Stimulated activated CD8-positive, alpha-beta memory T cell treated with anti-CD3 and anti-CD28 coated beads, Interleukin-2, amount 100 ng/mL, for 1 hour (primary cell): ENCODE data around the gene MORC3.
A peak's percentile ranks its signal among the peaks of the same experiment; 100 is the strongest.
"Not testable (repeated sequence)": the region's sequence is repeated elsewhere in the genome, so short reads cannot be mapped to it uniquely, and the experiment has no call there.

Experiments used
- DNase-seq, 2 donors: peaks; one replicate each; pipeline ENCODE4 v3.0.0-alpha.2; 2020; ENCODE audit warnings: low read depth in 2 of 2

MORC3 gene

DNA sequence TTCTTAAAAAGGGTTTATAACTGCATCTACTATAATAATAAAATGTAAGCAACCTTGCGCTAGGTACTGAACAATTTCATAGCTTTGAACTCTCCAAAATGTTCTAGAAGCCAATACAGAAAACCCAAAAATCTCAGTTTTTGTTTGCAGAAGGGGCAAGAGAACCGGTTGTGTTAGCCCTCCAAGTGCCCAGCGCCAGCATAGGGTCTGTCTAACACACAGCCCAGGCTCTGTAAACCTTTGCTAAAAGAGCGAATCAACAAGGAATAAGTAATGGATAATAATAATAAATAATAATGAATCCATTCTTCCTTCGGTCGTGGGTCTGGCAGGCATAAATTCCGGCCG is 64.9 kb downstream of the MORC3 start:
- DNase-seq, result no peak

DNA sequence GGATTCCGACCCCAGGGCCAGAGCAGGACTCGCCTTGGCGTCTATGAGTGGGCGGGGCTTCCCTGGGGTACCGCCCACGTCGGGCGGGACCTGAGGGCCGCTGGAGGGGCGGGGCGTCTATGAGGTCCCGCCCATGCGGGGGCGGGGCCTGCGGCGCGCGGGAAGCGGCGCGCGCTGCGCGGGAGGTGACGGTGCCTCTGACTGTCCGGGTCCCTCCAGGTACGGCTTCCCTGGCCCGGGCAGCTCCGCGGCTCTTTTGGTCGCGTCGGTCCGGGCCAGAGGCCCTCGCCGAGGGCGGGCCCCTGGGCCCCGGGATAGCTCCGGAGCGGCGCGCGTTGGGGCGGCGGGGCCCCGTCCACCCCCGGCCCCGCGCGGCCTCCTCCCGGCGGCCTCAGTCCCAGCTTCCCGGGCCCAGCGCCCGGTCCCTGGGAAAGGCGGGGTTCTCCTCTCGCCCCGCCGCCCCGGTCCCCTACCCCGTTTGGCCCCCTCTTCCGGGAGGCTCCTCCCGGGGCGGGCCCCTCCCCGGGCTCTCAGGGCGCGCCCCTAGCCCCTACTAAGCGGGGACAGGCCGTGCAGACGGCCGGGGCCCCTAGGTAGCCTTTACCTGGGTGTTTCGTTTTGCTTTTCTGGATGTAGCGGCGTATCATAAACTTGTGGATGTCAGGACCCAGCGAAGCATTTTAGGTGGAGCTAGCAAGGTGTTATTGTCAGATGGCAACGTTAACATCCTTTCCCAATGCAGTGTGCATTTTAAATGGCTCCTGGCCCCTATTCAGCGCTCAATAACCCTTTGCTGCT is 65.4 kb downstream of the MORC3 start, which contains the start of gene CHAF1B:
Gene CHAF1B, plus strand, starts transcription at position 160 of the 798 bp plus-strand sequence. CDS start 745 bp downstream, outside the sequence.
- peak; percentile 65 to 69 for DNase-seq

DNA sequence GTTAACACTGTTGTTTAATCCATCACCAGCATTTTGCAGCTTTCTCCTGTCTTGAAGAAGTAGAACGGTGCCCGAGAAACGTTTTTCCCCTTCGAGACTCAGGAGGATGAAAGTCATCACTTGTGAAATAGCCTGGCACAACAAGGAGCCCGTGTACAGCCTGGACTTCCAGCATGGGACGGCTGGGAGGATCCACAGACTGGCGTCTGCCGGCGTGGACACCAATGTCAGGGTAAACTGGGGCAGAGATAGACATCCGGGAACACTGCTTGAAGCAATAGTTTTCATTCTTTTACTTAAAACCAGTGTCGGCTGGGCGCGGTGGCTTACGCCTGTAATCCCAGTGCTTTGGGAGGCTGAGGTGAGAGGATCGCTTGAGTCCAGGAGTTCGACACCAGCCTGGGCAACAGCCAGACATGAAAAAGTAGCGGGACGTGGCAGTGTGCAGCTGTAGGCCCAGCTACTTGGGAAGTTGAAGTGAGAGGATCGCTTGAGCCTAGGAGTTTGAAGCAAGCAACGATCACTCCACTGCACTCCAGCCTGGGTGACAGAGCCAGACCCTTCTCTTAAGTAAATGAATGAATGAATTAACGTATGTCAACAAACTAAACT is 66.1 kb downstream of the MORC3 start:
- DNase-seq, result no peak

DNA sequence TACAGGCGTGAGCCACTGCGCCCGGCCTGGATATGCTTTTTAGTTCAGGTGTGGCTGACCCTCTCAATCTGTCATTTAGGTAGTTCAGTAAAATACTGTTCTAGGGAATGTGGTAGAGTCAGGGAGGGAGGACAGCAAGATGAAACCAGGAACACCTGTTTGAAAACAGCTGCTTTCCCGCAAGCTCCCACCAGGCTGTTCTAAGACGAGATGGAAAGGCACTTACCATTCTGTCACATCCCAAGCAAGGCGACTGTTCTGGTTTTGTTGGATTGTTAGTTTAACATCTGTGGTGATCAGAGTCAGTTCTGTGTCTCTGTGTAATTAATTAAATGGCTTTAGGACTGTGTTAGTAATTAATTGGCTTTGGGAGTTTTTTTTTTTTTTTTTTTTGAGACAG is 68.1 kb downstream of the MORC3 start:
- DNase-seq, result no peak

DNA sequence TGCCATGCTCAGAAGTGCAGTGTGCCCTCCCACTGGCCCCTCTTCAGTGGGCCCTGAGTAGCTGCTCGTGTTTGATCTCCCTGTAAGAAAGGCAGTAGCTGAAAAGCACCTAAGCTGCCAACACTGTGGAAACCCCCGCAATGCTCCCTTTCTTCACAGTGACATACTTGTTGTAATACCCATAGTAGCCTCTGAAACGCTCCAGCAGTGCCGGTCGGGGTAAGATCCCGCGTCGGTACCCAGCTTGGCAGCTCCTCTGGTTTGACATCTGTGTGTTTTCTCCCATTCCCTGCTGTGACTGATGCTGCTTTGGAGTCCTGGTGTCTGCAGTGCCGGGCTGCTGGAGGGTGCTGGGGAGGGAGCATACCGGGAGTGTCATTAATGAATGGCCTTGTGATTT is 68.8 kb downstream of the MORC3 start:
- no peak for DNase-seq

DNA sequence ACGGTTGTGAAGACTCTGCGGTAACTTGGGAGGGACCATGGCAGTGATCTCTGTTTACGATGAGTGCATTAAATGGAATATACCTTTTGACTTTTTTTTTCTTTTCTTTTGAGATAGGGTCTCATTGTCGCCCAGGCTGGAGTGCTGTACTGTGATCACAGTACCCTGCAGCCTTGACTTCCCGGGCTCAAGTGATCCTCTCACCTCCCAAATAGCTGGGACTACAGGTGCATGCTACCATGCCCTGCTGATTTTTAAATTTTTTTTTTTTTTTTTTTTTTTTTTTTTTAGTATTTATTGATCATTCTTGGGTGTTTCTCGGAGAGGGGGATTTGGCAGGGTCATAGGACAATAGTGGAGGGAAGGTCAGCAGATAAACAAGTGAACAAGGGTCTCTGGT is 71.7 kb downstream of the MORC3 start:
- DNase-seq, result not testable (repeated sequence)

DNA sequence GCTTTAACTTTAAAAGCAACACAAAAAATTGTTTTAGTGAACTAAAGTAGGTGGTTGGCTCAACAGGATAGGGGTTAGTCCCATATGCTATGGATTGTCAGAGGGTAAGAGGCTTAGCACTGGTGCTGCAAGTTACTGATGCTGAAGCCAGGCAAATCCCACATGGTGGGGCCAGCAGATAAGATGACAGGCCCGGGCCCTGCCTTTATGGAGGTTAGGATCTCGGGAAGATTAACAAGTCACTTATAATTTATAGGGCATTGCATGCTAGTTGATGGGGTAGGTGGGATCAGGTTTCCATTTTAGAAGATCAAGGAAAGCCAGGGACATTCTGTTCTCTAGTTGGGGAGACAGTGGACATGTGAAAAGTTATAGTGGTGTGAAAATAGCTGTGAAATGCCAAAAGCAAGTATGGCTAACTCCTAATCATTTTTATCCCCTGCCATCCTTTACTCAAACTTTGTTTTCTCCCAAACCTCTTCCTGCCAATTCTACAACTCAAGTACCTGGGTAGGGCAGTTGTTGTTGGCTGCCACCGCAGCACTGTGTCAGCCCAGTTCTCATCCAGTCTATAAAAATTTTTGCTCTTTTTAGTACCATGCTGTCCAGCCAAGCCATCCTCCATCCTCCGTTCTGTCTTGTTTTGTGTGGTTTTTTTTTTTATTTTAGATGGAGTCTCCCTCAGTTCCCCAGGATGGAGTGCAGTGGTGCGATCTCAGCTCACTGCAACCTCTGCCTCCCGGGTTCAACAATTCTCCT is 75.5 kb downstream of the MORC3 start:
- DNase-seq, result no peak

DNA sequence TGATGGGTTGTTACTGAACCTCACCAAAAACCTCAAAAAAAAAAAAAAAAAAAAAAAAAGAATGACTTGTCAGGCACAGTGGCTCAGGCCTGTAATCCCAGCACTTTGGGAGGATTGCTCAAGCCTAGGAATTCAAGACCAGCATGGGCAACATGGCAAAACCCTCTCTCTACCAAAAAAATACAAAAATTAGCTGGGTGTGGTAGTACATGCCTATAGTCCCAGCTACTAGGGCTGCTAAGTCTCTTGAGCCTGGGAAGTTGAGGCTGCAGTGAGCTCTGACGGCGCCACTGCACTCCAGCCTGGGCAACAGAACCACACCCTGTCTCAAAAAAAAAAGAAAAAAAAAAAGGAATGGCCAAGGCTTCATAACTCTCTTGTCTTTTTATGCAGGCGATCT is 76.3 kb downstream of the MORC3 start:
- no peak for DNase-seq

DNA sequence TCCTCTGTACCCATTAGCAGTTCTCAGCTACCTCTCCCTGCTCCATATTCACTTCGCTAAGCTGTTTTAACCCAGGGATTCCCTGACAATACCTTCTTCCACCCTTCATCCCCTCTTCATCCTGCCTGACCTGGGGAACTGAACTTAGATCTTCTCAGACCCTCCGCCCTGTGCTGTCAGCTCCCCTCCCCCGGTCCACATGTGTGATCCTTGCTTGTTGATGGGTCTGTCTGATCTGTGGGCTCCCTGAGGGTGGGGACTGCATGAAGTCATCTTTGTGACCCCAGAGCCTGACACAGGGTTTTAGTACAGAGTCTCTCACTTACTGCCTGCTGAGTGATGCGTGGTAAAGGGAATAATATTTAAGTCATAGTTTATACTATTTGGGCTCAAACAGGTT is 77.0 kb downstream of the MORC3 start:
- no peak for DNase-seq

DNA sequence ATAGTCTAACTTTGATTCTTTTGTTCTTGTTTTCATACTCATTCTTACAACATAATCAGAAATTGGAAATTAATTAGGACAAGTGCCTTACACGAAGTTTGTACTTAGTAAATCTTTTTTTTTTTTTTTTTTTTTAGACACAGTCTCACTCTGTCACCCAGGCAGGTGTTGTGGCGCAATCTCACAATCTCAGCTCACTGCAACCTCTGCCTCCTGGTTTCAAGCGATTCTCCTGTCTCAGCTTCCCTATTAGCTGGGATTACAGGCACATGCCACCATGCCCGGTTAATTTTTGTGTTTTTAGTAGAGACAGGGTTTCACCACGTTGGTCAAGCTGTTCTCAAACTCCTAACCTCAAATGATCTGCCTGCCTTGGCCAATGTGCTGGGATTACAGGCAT is 77.6 kb downstream of the MORC3 start:
- no peak for DNase-seq

DNA sequence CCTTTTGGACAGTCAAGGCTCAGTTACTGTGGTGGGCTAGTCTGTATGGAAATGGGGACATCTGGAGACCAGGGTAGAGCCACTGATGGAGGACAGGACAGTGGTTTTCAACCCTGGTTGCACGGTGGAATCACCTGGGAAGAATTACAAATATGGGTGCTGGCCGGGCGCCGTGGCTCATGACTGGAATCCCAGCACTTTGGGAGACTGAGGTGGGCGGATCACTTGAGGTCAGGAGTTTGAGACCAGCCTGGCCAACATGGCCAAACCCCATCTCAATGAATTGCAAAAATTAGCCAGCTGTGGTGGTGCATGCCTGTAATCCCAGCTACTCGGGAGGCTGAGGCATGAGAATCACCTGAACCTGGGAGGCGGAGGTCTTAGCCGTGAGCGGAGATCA is 79.7 kb downstream of the MORC3 start:
- not testable (repeated sequence) for DNase-seq

DNA sequence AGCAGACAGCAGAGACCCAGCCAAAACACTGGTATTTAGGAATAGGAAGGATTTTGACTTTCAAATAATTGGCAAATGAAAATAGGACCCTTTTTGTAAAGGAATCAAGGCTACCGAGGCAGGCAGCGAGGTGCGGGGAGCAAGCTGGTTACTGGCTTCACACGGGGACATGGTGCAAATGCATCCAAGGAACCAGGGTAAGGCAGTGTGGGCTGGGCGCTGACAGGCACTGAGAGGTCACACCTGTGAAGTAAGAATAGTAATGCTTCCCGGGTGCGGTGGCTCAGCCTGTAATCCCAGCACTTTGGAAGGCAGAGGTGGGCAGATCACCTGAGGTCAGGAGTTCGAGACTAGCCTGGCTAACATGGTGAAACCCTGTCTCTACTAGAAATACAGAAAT is 80.7 kb downstream of the MORC3 start:
- no peak for DNase-seq

DNA sequence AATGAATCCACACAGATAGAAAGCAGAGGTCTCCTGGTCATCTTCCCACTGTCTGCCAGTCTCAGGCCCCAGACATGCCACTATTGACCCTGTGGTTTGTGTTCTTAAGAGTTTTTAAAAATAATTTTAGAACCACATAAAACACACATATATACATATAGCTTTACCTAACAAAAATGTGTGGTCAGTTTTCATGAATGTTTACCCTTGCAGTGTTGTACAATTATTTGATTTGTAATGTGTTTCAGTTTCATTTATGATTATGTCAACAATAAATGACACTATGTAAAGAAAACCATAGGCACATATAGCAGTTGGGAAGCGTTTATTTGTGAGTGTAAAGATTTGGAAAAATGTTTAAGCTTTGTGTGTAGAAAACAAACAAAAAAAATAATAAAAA is 82.3 kb downstream of the MORC3 start:
- no peak for DNase-seq

DNA sequence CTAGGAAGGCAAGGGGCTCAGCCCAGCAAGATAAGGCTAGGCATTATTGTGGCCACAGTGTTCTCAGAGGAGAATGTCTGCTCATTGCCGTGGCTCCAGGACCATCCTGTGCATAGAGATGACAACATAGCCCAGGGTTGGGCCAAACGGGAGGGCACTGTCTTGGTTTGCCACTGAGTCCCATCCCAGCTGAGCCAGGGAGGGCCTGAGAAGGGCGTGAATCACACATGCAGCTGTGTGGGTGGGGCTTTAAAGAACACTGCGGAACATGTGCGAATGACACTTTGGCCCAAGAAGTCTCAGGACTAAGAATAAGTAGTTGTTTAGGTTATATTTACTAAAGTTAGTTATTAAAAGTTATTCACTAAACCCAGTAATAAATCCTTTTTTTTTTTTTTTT is 83.7 kb downstream of the MORC3 start:
- DNase-seq, result no peak

DNA sequence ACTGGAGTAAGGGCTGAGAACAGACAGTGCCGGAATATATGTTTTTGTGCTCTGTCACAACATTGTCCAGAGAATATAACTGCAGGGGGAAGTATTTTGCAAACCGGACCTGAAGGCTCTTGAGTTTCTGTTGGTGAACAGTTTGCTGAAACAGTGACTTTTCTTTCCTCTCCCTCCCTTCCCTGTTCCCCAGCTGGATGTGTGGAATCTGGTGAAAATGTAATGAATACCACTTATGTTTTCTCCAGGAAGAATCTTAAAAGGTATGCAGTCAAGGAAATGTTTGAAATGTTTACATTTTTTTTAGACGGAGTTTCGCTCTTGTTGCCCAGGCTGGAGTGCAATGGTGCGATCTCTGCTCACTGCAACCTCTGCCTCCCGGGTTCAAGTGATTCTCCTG is 88.6 kb downstream of the MORC3 start:
- no peak for DNase-seq

DNA sequence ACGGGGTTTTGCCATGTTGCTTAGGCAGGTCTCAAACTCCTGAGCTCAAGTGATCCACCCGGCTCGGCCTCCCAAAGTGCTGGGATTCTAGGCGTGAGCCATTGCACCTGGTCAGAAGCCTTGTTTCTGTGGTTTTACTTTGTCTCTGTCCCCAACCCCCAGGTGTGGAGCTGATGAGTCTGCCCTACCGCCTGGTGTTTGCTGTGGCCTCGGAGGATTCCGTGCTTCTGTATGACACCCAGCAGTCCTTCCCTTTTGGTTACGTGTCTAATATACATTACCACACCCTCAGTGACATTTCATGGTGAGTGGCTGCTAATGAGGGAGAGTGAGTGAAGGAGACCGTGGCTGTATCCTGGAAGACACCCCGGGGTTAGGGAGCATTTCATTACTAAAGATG is 91.3 kb downstream of the MORC3 start:
- DNase-seq, result no peak

DNA sequence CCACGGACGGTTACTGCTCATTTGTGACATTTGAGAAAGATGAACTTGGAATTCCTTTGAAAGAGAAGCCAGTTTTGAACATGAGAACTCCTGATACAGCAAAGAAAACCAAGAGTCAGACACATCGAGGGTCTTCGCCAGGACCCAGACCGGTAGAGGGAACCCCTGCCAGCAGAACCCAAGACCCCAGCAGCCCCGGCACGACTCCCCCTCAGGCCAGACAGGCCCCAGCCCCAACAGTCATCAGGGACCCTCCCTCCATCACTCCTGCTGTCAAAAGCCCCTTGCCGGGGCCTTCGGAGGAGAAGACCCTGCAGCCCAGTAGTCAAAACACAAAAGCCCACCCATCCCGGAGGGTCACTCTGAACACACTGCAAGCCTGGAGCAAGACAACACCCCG is 92.9 kb downstream of the MORC3 start:
- no peak for DNase-seq

DNA sequence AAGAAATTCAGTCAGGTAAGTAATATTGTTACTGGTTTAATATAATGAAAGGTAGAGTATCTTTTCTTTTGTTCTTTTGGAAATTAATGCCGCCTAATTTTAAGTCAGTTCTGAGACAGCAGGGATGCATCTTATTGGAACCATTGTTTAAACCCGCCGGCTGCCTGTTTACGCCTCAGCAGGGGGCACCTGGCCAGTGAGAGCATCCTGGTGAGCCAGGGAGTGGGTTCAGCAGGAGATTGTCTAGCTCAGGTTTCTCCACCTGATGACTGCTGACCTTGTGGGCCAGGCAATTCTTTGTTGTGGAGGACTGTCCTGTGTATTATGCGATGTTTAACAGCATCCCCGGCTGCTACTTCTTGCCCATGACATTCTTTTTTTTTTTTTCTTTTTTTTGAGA is 95.4 kb downstream of the MORC3 start:
- DNase-seq, result no peak

DNA sequence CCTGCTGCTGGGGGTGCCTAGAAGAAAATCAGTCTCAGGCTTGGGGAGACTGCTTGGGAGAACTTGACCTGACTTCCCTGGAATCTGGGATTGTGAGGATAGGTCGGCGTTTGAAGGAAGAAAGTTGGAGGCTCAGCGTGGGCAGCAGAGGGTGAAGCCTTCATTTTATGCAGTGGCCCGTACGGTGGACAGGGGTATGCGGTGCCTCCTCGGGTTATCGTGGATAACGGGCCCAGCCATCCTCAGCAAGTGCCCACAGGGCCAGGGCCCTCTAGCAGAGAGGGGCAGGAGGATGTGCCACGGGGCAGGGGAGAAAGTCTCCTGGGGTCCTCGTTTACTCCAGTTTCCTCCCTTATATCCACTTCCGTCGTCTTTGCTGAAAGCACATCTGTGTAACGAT is 99.2 kb downstream of the MORC3 start:
- no peak for DNase-seq

DNA sequence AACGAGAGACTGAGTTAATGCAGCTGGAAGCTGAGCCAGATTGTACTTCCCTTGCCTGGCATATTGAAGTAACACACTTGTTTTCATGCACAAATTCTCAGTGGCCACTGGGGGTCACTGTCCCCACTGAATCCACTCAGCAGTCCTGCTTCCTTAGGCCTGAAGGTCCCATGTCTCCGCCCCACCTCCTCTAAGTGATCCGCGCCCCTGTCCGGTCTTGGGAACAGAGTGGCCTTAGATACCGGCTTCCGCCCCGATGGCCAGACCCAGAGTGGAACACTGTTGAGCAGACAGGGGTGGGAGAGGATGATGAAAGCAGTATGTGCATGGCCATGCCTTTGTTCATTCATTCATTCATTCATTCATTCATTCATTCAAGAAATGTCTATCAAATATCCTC is 100.0 kb downstream of the MORC3 start:
- peak in 1 of 2 donors; percentile 19 for DNase-seq

DNA sequence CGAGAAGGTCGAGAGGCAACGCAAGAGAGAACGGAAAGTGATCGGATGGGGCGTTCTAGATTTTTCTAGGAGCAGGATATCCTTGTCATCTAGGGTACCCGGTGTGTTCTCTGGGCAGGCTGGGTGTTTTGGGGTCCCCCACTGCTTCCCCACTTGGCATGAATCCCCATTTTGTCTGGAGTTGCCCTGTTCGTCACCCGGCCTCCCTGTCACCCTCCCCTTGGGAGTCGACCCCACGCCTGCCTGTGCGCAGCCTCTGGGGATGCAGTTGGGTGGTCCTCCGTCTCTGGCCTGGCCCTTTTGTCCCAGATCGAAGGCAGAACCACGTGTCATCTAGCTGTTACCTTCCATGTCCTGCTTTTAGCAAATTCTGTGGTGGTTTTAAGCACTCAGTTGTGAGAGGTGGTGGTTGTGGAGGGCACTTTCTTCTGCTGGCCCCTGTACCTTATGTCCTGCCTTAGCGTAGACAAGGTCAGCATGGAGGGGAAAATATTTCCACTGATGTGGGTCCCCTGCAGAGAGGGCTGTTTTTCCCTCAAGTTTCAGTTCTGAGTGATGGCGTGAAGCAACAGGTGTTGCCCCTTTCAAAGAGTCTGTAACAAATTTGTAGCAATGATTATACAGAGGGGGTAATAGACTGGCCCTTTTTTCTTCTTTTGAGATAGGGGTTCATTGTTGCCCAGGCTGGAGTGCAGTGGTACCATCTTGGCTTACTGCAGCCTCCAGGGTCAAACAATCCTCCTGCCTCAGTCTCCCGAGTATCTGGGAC is 100.8 kb downstream of the MORC3 start:
- DNase-seq, result no peak
